ENCODE results near the gene CACNA1C. TPM values are rescaled to one million over a fixed set of nuclear protein-coding genes. Genes with fewer than 3 reads are reported as not detected.

CACNA1C gene
- total and polyA plus RNA-seq, 10 of the 15 experiments (the other 5 are each of a cell fraction or from before 2014, with no cell fraction given): under 0.01 to 0.15 (median 0.09) TPM; not detected in 5

- ChIA-PET SMC1A (ENCODE audit: uncharacterized antibody, unreplicated experiment) (interaction anchor here (1.5 kb wide), 1 partner anchor 8 kb away, joined by 3 read pairs; no protein-coding TSS in a partner anchor), RAD21 (ENCODE audit: unreplicated experiment) (no interaction called here), POLR2A (no interaction called here), CTCF (interaction anchor here (2.8 kb wide), 1 partner anchor 11 kb away, joined by 17 read pairs; no protein-coding TSS in a partner anchor)
- H3K27ac ChIP-seq (ENCODE audit: control insufficient read depth, insufficient read depth): no peak overlapping the region
- BruUV-seq (replicated peaks): no TSS peak
- H3K27me3 ChIP-seq (replicated peaks in 1 of 2; ENCODE audit: control insufficient read depth in 2 of 2, insufficient read depth in 2 of 2, low read length in 1 of 2): no peaks in the 10 kb centered on the region
- ATAC-seq (no peak), DNase-seq (ENCODE audit: low read depth, low spot score) (no peak), FAIRE-seq (no peak)
- intact Hi-C loops (cut with micrococcal nuclease; ENCODE audit: unreplicated experiment) (no loop called here), in situ Hi-C loops (cut with MboI) (no loop called here)
- H3K9ac ChIP-seq (ENCODE audit: control insufficient read depth, insufficient read depth, low read length): no peak overlapping the region
- no peak overlapping the region for H3K4me2 ChIP-seq (ENCODE audit: control insufficient read depth, insufficient read depth)
- H3K9me3 ChIP-seq (replicated peaks; ENCODE audit: control insufficient read depth, insufficient read depth, low read length): no peaks in the 10 kb centered on the region; the same call in 2 of the 3 replicates
- H3K4me3 ChIP-seq: no peak overlapping the region
- H2AFZ ChIP-seq (ENCODE audit: control insufficient read depth, low read depth, low read length): no peak overlapping the region
- WGBS (ENCODE audit: insufficient coverage, insufficient replicate concordance, low lambda C conversion rate, missing lambda C conversion rate): 83% methylated on average over 17 of the region's 17 CpGs
- H3K4me1 ChIP-seq (ENCODE audit: control insufficient read depth, insufficient read depth, low read length): peaks cover 58% of the 10 kb centered on the region
- H3K79me2 ChIP-seq (ENCODE audit: control insufficient read depth, insufficient read depth, low read length): no peaks in the 10 kb centered on the region
- H3K36me3 ChIP-seq (ENCODE audit: control insufficient read depth in 2 of 2, insufficient read depth in 2 of 2, low read length in 1 of 2): no peaks in the 10 kb centered on the region
- no peaks in the 10 kb centered on the region for H4K20me1 ChIP-seq (ENCODE audit: control insufficient read depth, insufficient read depth)
- no peak for TF ChIP-seq NFIC (IDR thresholded peaks at IDR 0.05; ENCODE audit: low read depth, low read length)
- TF ChIP-seq IRF4 (IDR thresholded peaks at IDR 0.05; ENCODE audit: low read depth, low read length): no peak
- no peak for TF ChIP-seq WRNIP1 (IDR thresholded peaks at IDR 0.05; ENCODE audit: borderline replicate concordance, low read depth, low read length)
- no peak for TF ChIP-seq ELK1 (IDR thresholded peaks at IDR 0.05; ENCODE audit: low read depth, low read length)
- TF ChIP-seq MXI1 (IDR thresholded peaks at IDR 0.05; ENCODE audit: low read depth, low read length): no peak
- no peak for TF ChIP-seq ZNF217 (IDR thresholded peaks at IDR 0.05)
- TF ChIP-seq RAD51 (IDR thresholded peaks at IDR 0.05): no peak
- no peak for TF ChIP-seq ZNF592 (IDR thresholded peaks at IDR 0.05)
- no peak for TF ChIP-seq YY1 (IDR thresholded peaks at IDR 0.05; ENCODE audit: low read depth, low read length)
- TF ChIP-seq ZNF384 (IDR thresholded peaks at IDR 0.05; ENCODE audit: borderline replicate concordance, low read depth, low read length): no peak
- TF ChIP-seq, protein P1, sequence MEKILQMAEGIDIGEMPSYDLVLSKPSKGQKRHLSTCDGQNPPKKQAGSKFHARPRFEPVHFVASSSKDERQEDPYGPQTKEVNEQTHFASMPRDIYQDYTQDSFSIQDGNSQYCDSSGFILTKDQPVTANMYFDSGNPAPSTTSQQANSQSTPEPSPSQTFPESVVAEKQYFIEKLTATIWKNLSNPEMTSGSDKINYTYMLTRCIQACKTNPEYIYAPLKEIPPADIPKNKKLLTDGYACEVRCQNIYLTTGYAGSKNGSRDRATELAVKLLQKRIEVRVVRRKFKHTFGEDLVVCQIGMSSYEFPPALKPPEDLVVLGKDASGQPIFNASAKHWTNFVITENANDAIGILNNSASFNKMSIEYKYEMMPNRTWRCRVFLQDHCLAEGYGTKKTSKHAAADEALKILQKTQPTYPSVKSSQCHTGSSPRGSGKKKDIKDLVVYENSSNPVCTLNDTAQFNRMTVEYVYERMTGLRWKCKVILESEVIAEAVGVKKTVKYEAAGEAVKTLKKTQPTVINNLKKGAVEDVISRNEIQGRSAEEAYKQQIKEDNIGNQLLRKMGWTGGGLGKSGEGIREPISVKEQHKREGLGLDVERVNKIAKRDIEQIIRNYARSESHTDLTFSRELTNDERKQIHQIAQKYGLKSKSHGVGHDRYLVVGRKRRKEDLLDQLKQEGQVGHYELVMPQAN (conservative IDR thresholded peaks at IDR 0.05): no peak
- no peak for TF ChIP-seq BCL11A (IDR thresholded peaks at IDR 0.05; ENCODE audit: low read depth, low read length)
- TF ChIP-seq, protein P2, sequence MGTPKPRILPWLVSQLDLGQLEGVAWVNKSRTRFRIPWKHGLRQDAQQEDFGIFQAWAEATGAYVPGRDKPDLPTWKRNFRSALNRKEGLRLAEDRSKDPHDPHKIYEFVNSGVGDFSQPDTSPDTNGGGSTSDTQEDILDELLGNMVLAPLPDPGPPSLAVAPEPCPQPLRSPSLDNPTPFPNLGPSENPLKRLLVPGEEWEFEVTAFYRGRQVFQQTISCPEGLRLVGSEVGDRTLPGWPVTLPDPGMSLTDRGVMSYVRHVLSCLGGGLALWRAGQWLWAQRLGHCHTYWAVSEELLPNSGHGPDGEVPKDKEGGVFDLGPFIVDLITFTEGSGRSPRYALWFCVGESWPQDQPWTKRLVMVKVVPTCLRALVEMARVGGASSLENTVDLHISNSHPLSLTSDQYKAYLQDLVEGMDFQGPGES (IDR thresholded peaks at IDR 0.05): no peak
- TF ChIP-seq ZNF622 (IDR thresholded peaks at IDR 0.05): no peak
- no peak for TF ChIP-seq SRF (IDR thresholded peaks at IDR 0.05; ENCODE audit: low read depth in 2 of 2, low read length in 2 of 2)
- no peak for TF ChIP-seq ASH2L (IDR thresholded peaks at IDR 0.05; ENCODE audit: borderline replicate concordance, low read depth)
These were observed 332.0 kb downstream of the CACNA1C start for GRCh38 chr12:2384533-2385351.

Measured in GM12878 (cell line).